ENCODE measurements around the gene C12orf42.

C12orf42 gene

DNA sequence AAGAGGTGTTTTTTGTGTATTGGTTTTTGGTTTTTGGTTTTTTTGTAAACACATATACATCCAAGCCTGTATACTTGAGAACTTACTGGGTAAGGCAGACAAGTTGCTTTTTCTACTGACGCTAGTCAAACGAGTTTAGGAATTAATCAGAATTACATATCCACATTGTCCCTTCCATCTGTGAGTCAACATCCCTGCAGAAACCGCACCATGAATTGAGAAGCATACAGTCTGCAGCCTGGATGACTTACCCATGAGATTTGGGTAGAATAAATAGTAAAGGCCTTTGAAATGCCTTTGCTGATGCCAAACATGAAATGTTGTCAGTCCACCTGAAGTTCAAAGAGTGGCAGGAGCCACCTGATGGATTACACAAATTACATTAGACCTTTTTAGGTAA is 21.4 kb upstream of the C12orf42 start:
- Histone ChIP-seq H3K27ac (ENCODE audit: low read depth, low read length) (no peak overlapping the region), H2BK15ac (replicated peaks; ENCODE audit: low read depth) (no peak overlapping the region), H3K23ac (ENCODE audit: low read length) (no peak overlapping the region), H3K27me3 (ENCODE audit: insufficient read depth, low read length, poor library complexity) (no peaks in the 10 kb centered on the region), H4K5ac (ENCODE audit: low read length) (no peak overlapping the region), H3K4me1 (ENCODE audit: control insufficient read depth, low read depth, low read length) (no peaks in the 10 kb centered on the region), H2BK5ac (ENCODE audit: low read length) (no peak overlapping the region), H3K79me1 (ENCODE audit: low read length) (no peaks in the 10 kb centered on the region), H3K56ac (ENCODE audit: low read length) (no peak overlapping the region), H4K8ac (ENCODE audit: low read depth, low read length) (no peak overlapping the region), H3K18ac (ENCODE audit: low read length) (no peak overlapping the region), H3K9ac (ENCODE audit: low read length) (no peak overlapping the region), H3K4ac (ENCODE audit: low read depth, low read length) (no peak overlapping the region), H3K4me3 (ENCODE audit: low read length) (no peak overlapping the region), H2AK5ac (ENCODE audit: low read length) (no peak overlapping the region), H3K36me3 (ENCODE audit: control insufficient read depth, insufficient read depth, low read length) (no peaks in the 10 kb centered on the region), H2BK120ac (ENCODE audit: low read depth, low read length) (no peak overlapping the region), H3K79me2 (ENCODE audit: control insufficient read depth, insufficient read depth, low read length) (no peaks in the 10 kb centered on the region), H3K4me2 (ENCODE audit: low read length) (no peak overlapping the region)
- no peak for DNase-seq
- no CpG with 5 or more reads among the region's 3 CpGs for WGBS (ENCODE audit: extremely low coverage, insufficient coverage, low lambda C conversion rate)

DNA sequence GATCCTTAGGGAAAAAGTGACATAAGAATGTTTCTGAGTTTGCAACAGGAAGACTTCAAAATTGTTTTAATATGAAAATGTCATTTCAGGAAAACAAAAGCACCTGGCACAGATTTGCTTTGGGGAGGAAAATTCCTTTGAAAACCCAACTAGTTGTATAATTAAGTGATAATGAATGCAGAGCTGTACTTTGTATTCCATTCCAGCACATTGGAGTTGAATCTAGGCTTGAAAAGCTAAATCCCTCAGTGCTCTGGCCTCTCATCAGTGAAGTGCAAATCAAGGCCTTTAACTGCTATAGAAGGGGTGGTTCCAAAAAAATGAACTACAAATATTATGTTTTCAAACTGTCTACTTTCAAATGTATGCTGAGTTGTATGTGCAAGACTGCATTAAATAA is 19.6 kb upstream of the C12orf42 start:
- no peak overlapping the region for H3K18ac ChIP-seq (ENCODE audit: low read length)
- H2BK5ac ChIP-seq (ENCODE audit: low read length) = no peak overlapping the region
- no peaks in the 10 kb centered on the region for H3K4me1 ChIP-seq (ENCODE audit: control insufficient read depth, low read depth, low read length)
- no peak overlapping the region for H3K27ac ChIP-seq (ENCODE audit: low read depth, low read length)
- no peak overlapping the region for H3K4me2 ChIP-seq (ENCODE audit: low read length)
- H2BK15ac ChIP-seq (replicated peaks; ENCODE audit: low read depth) = no peak overlapping the region
- no peak overlapping the region for H3K9ac ChIP-seq (ENCODE audit: low read length)
- no peak overlapping the region for H3K56ac ChIP-seq (ENCODE audit: low read length)
- H3K79me1 ChIP-seq (ENCODE audit: low read length) = no peaks in the 10 kb centered on the region
- H3K23ac ChIP-seq (ENCODE audit: low read length) = no peak overlapping the region
- no peak for DNase-seq
- no peak overlapping the region for H2AK5ac ChIP-seq (ENCODE audit: low read length)
- no peak overlapping the region for H3K4ac ChIP-seq (ENCODE audit: low read depth, low read length)
- no peak overlapping the region for H4K8ac ChIP-seq (ENCODE audit: low read depth, low read length)
- H2BK120ac ChIP-seq (ENCODE audit: low read depth, low read length) = no peak overlapping the region
- no peaks in the 10 kb centered on the region for H3K27me3 ChIP-seq (ENCODE audit: insufficient read depth, low read length, poor library complexity)
- no peaks in the 10 kb centered on the region for H3K36me3 ChIP-seq (ENCODE audit: control insufficient read depth, insufficient read depth, low read length)
- no peaks in the 10 kb centered on the region for H3K79me2 ChIP-seq (ENCODE audit: control insufficient read depth, insufficient read depth, low read length)
- no peak overlapping the region for H3K4me3 ChIP-seq (ENCODE audit: low read length)
- H4K5ac ChIP-seq (ENCODE audit: low read length) = no peak overlapping the region

DNA sequence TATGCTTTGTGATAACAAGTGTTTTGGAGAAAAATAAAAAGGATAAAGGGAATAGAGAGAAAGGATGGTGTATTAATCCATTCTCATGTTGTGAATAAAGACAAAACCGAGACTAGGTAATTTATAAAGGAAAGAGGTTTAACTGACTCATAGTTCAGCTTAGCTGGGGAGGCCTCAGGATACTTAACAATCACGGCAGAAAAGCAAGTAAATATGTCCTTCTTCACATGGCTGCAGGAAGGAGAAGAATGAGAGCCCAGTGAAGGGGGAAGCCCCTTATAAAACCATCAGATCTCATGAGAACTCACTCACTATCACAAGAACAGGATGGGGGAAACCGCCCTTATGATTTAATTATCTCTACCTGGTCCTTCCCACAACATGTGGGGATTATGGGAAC is 18.1 kb upstream of the C12orf42 start:
- Histone ChIP-seq H3K18ac (ENCODE audit: low read length) (no peak overlapping the region), H3K4ac (ENCODE audit: low read depth, low read length) (no peak overlapping the region), H3K23ac (ENCODE audit: low read length) (no peak overlapping the region), H3K4me3 (ENCODE audit: low read length) (no peak overlapping the region), H4K8ac (ENCODE audit: low read depth, low read length) (no peak overlapping the region), H3K27ac (ENCODE audit: low read depth, low read length) (no peak overlapping the region), H3K9ac (ENCODE audit: low read length) (no peak overlapping the region), H3K56ac (ENCODE audit: low read length) (no peak overlapping the region), H2AK5ac (ENCODE audit: low read length) (no peak overlapping the region), H4K5ac (ENCODE audit: low read length) (no peak overlapping the region), H3K79me1 (ENCODE audit: low read length) (no peaks in the 10 kb centered on the region), H3K4me1 (ENCODE audit: control insufficient read depth, low read depth, low read length) (no peaks in the 10 kb centered on the region), H3K27me3 (ENCODE audit: insufficient read depth, low read length, poor library complexity) (no peaks in the 10 kb centered on the region), H2BK120ac (ENCODE audit: low read depth, low read length) (no peak overlapping the region), H2BK15ac (replicated peaks; ENCODE audit: low read depth) (no peak overlapping the region), H3K4me2 (ENCODE audit: low read length) (no peak overlapping the region), H3K36me3 (ENCODE audit: control insufficient read depth, insufficient read depth, low read length) (no peaks in the 10 kb centered on the region), H3K79me2 (ENCODE audit: control insufficient read depth, insufficient read depth, low read length) (no peaks in the 10 kb centered on the region), H2BK5ac (ENCODE audit: low read length) (no peak overlapping the region)
- WGBS (ENCODE audit: extremely low coverage, insufficient coverage, low lambda C conversion rate) = no CpG with 5 or more reads among the region's 3 CpGs
- no peak for DNase-seq

DNA sequence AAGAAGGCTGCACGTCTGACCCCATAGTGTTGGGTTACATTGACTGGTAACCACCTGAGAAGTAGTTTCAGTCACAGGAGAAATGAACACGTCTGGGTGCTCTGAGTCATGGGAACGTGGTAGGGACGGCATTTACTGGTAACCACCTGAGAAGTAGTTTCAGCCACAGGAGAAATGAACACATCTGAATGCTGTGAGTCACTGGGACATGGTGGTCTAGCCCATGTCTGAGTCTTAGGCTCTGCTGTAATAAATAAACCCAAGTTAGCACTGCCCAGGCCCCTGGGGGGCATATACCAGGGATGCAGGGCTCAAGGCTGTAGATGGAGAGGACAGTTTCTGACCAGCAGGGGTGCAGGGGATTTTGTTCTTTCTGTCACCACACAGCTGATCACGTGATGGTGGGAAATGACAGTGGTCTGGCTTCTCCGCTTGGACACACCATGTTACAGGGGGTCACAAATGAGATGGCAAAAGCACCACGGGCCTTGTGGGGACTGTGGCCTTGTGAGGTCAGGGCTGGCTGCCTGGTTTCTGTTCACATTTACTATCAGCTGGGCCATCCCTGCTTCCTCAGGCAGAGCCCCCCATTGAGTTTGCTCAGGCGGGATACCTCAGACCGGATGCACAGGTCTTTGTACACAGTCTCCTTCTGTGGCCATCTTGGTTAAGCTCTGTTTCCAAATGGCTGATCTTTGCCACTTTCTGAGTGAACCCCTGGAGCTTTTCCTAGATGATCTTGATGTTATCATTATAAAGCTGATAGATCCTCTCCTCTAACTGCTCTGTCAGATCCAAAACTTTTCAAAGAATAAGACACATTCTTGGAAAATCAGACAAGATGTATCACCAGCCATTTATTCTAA is 9.8 kb upstream of the C12orf42 start:
- H3K9ac ChIP-seq (ENCODE audit: low read length) = no peak overlapping the region
- WGBS (ENCODE audit: extremely low coverage, insufficient coverage, low lambda C conversion rate) = no CpG with 5 or more reads among the region's 9 CpGs
- no peak overlapping the region for H3K4ac ChIP-seq (ENCODE audit: low read depth, low read length)
- no peak overlapping the region for H2BK120ac ChIP-seq (ENCODE audit: low read depth, low read length)
- no peaks in the 10 kb centered on the region for H3K79me1 ChIP-seq (ENCODE audit: low read length)
- no peak overlapping the region for H3K23ac ChIP-seq (ENCODE audit: low read length)
- no peak overlapping the region for H3K4me3 ChIP-seq (ENCODE audit: low read length)
- no peak overlapping the region for H3K4me2 ChIP-seq (ENCODE audit: low read length)
- no peaks in the 10 kb centered on the region for H3K79me2 ChIP-seq (ENCODE audit: control insufficient read depth, insufficient read depth, low read length)
- no peak overlapping the region for H2AK5ac ChIP-seq (ENCODE audit: low read length)
- H2BK5ac ChIP-seq (ENCODE audit: low read length) = no peak overlapping the region
- H2BK15ac ChIP-seq (replicated peaks; ENCODE audit: low read depth) = no peak overlapping the region
- no peaks in the 10 kb centered on the region for H3K27me3 ChIP-seq (ENCODE audit: insufficient read depth, low read length, poor library complexity)
- DNase-seq = no peak
- no peak overlapping the region for H3K27ac ChIP-seq (ENCODE audit: low read depth, low read length)
- H3K18ac ChIP-seq (ENCODE audit: low read length) = no peak overlapping the region
- no peak overlapping the region for H3K56ac ChIP-seq (ENCODE audit: low read length)
- H3K4me1 ChIP-seq (ENCODE audit: control insufficient read depth, low read depth, low read length) = no peaks in the 10 kb centered on the region
- H4K5ac ChIP-seq (ENCODE audit: low read length) = no peak overlapping the region
- H3K36me3 ChIP-seq (ENCODE audit: control insufficient read depth, insufficient read depth, low read length) = no peaks in the 10 kb centered on the region
- H4K8ac ChIP-seq (ENCODE audit: low read depth, low read length) = no peak overlapping the region

DNA sequence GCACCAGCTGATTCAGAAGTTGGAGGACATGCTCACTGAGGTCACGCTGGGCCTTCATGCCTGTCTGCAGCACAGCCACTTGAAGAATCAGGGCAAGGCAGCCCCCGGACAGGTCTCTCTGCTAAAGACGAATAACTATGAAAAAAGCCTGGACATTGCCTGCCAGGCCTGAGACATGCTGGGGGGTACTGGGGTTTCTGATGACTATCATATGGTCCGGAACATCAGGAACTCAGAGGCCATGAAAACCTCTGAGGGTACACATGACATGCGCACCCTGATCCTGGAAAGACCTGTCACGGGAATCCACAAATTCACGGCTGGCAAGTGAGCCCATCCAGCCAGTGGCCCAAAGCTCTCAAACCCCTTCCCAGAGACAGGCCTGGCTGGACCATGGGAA is 8.8 kb upstream of the C12orf42 start:
- DNase-seq = no peak
- no peak overlapping the region for H3K4me2 ChIP-seq (ENCODE audit: low read length)
- no CpG with 5 or more reads among the region's 7 CpGs for WGBS (ENCODE audit: extremely low coverage, insufficient coverage, low lambda C conversion rate)
- no peak overlapping the region for H3K27ac ChIP-seq (ENCODE audit: low read depth, low read length)
- H3K79me2 ChIP-seq (ENCODE audit: control insufficient read depth, insufficient read depth, low read length) = no peaks in the 10 kb centered on the region
- no peak overlapping the region for H3K18ac ChIP-seq (ENCODE audit: low read length)
- no peak overlapping the region for H2BK120ac ChIP-seq (ENCODE audit: low read depth, low read length)
- no peaks in the 10 kb centered on the region for H3K4me1 ChIP-seq (ENCODE audit: control insufficient read depth, low read depth, low read length)
- no peaks in the 10 kb centered on the region for H3K27me3 ChIP-seq (ENCODE audit: insufficient read depth, low read length, poor library complexity)
- H2BK5ac ChIP-seq (ENCODE audit: low read length) = no peak overlapping the region
- H2AK5ac ChIP-seq (ENCODE audit: low read length) = no peak overlapping the region
- H3K79me1 ChIP-seq (ENCODE audit: low read length) = no peaks in the 10 kb centered on the region
- no peak overlapping the region for H4K8ac ChIP-seq (ENCODE audit: low read depth, low read length)
- no peak overlapping the region for H3K9ac ChIP-seq (ENCODE audit: low read length)
- no peak overlapping the region for H2BK15ac ChIP-seq (replicated peaks; ENCODE audit: low read depth)
- H3K4ac ChIP-seq (ENCODE audit: low read depth, low read length) = no peak overlapping the region
- no peak overlapping the region for H3K23ac ChIP-seq (ENCODE audit: low read length)
- H4K5ac ChIP-seq (ENCODE audit: low read length) = no peak overlapping the region
- no peaks in the 10 kb centered on the region for H3K36me3 ChIP-seq (ENCODE audit: control insufficient read depth, insufficient read depth, low read length)
- H3K56ac ChIP-seq (ENCODE audit: low read length) = no peak overlapping the region
- H3K4me3 ChIP-seq (ENCODE audit: low read length) = no peak overlapping the region

All from mesendoderm (in vitro differentiated cells).